CD4-positive, alpha-beta T cell treated with Interleukin-4 for 4 hours (primary cell): ENCODE data around the gene PEAK1.

Experiments
- DNase-seq: peaks from one replicate; pipeline ENCODE4 v3.0.0-alpha.2; 2020

The PEAK1 gene, protein sequence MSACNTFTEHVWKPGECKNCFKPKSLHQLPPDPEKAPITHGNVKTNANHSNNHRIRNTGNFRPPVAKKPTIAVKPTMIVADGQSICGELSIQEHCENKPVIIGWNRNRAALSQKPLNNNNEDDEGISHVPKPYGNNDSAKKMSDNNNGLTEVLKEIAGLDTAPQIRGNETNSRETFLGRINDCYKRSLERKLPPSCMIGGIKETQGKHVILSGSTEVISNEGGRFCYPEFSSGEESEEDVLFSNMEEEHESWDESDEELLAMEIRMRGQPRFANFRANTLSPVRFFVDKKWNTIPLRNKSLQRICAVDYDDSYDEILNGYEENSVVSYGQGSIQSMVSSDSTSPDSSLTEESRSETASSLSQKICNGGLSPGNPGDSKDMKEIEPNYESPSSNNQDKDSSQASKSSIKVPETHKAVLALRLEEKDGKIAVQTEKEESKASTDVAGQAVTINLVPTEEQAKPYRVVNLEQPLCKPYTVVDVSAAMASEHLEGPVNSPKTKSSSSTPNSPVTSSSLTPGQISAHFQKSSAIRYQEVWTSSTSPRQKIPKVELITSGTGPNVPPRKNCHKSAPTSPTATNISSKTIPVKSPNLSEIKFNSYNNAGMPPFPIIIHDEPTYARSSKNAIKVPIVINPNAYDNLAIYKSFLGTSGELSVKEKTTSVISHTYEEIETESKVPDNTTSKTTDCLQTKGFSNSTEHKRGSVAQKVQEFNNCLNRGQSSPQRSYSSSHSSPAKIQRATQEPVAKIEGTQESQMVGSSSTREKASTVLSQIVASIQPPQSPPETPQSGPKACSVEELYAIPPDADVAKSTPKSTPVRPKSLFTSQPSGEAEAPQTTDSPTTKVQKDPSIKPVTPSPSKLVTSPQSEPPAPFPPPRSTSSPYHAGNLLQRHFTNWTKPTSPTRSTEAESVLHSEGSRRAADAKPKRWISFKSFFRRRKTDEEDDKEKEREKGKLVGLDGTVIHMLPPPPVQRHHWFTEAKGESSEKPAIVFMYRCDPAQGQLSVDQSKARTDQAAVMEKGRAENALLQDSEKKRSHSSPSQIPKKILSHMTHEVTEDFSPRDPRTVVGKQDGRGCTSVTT (N-terminal part only)

DNA sequence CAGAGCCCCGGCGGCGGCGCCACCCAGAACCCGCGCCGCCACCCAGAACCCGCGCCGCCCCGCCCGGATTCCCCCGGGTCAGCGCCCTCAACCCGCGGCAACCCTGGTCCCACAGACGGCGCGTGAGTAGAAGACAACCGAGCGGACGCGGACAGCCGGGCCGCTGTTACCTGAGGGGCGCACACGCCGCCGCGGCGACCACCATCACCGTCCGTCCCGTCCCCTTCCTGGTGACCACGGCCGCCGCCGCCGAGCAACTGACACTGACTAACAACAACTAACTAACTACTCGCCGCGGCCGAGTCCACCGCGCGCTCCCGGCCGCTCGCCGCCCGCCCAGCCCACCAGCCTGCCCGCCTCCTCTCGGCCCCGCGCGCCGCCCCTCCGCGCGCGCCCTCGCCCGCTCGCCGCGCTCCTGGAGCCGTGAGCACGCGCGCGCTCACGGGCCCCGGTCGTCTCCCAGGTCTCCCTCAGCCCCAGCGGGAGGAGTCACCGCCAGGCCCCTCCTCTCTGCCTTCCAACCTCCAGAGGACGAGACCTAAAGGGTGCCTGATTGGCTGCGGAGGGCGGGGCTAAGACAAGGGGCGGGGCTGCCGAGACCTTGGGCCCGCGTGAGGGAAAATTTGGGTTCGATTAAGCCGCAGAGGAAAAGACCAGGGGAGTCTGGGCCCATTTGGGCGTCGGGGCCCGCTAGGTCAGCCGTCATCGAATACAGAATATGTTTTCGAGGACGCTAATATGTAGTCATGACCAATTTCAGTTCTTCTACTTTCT, at the start of gene PEAK1:
Gene PEAK1, minus strand, starts transcription at position 269 of the 774 bp plus-strand sequence. CDS start 238,178 bp downstream, outside the sequence.
- DNase-seq, result peak; percentile 99

DNA sequence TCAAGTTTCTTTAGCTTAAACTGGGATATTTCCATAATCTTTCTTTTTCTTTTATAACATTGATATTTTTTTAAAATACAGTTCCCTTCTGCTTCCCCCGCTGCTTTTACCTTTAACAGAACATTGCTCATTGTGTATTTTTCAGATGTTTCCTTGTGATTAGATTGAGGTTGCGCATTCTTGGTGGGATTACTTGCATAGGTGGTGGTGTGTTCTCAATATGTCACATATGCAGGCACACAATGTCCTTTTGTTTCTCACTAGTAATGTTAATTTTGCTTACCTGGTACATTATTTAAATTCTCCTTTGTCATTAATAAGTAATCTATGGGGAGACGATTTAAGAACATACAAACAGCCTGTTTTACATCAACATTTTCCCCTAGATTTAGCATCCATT, 49.0 kb upstream of the PEAK1 start:
- no peak for DNase-seq

DNA sequence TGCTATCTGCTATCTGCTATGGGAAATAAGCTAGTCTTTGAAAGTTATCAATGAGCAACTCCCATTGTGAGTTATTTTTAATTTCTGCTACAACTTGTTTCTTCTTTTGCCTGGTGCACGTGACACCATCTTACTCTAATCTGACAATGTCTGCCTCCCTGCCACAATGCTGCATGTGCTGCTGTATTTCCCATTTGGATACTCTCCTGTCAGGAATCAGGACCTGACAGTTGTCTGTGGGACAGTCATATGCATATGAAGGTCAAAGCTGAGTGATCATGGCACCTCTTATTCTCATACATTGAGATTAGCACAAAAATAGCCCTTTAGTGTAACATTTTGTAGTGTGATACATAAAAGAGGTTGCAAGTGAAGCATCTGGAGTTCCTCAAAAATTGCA, 46.6 kb upstream of the PEAK1 start:
- no peak for DNase-seq

DNA sequence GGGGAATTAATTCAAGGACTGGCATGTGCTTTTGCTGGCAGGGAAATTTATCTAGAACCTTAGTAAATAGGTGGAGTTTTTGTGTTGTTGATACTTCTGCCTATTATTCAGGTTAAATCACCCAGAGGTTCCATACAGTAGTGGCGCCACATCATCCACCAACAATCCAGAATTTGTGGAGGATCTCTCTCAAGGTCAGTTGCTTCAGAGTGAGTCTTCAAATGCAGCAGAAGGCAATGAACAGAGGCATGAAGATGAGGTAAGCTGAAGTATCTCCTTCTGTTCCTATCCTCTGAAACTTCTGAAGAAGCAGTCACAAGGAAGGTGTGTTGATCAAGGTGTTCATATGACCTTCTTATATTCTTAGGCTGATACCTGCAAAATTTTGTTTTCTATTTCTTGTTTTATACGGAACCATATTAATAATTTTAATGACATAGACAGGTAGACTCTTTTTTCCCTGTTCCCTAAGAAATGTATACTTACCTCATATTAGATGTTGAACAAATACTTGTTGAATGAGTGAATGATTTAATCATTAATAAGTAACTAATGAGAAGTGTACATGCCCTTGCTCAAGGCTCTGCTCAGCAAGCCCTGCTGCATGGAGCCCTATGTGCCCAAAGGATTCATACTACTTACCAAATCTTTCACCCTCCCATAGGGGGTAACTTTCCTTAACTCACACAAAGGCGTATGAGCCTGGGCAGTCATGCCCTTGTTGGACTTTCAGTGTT, 44.4 kb upstream of the PEAK1 start:
- DNase-seq, result no peak

DNA sequence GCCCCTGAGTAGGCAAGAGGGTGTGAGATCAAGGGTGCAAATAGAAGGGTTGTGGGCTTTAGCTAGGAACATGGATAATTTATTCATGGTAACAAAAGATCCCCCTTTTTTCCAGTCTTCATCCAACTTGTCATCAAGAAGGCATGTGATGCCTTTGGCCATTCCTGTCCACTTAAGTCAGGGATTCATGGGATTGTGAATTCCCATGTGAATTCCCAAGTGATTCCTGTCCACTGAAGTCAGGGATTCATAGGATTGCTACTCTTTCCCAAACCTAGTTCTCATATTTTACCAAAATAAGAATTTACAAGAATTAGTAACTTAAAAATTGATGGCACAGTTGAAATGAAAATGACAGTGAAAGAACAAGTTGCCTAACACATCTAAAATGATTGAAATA, 41.6 kb upstream of the PEAK1 start:
- no peak for DNase-seq

DNA sequence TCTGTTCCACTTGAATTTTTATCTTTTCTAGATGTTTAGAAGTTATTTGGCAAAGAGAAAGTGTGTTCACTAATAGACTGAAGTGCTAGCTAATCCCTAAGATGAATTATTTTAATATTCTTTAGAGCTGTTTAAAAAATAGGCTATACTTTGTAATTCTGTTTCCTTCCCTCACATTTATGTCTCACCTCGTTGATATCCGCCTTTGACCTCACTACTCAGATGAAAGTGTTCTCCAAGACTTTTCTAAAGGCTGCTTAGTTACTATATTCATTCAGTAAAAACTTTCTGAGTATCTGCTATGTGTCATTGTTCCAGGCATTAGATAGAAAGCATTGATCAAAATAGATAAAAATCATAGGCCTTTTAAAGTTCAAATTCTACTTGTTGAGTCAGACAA, 39.1 kb upstream of the PEAK1 start:
- DNase-seq, result no peak

DNA sequence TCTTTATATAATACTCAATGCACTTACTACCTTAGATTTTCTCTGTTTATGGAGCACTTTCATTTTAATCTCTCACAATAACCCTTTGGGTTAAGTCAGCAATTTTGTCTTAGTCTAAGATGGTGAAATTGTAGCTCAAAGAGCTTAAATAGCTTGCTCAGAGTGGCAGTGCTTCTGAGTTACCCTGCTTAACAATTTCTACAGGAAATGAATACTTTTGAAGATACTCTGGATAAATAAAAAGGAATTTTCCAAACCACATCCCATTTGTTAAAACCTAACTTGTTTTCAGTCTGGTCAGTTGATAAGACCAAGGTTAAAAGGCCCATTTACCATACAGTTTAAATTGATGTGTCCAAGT, 38.0 kb upstream of the PEAK1 start:
- no peak for DNase-seq

DNA sequence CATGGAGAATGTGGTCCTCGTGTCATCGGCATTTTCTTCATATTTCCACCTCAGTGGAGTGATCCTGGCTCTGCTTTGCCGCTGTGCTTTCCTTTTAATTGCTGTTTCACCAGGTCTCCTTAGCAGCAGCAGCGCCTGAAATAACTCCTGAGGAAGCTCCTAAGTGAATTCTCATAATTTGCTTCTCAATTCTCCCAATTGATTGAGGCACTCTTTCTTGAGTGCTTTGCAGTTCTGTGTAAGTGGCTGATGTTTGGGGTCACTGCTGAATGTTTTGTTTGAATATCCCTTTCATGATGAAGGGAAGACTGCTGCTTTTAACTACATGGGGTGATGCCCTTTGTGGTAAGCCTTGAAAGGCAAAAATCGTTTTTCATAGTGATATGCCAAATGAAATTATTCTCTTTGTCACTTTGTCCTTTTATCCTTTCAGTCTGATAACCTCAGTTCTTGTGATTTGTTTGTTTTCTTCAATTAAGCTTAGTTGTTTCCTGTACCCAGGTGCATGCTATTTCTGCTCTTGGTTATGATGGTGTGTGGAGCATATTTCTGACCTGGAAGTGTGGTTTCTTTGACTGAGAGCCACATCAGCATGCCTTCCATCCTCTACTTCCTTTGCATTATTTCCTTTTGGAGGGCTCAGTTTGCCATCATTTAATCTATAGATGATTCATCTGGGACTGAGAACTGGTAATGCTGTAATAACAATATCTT, 37.4 kb upstream of the PEAK1 start:
- no peak for DNase-seq

DNA sequence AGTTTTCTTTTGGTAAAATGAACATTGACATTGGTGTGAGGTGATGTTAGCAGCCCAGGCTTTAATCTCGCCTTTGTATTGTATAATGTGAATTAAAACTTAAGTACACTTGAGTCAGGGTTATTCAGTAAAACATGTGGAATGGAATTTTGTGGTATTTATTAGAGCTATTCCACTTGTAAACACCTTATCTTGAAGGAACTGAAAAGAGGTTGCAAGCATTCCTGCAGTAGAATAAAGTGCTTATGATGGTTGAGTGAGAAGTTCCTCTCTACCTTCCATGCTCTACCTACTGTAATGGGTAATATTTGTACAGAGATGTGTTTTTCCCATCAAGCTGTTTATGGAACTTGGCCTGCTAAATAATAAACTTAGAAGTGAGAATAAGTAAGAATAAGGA, 36.8 kb upstream of the PEAK1 start:
- DNase-seq, result no peak

DNA sequence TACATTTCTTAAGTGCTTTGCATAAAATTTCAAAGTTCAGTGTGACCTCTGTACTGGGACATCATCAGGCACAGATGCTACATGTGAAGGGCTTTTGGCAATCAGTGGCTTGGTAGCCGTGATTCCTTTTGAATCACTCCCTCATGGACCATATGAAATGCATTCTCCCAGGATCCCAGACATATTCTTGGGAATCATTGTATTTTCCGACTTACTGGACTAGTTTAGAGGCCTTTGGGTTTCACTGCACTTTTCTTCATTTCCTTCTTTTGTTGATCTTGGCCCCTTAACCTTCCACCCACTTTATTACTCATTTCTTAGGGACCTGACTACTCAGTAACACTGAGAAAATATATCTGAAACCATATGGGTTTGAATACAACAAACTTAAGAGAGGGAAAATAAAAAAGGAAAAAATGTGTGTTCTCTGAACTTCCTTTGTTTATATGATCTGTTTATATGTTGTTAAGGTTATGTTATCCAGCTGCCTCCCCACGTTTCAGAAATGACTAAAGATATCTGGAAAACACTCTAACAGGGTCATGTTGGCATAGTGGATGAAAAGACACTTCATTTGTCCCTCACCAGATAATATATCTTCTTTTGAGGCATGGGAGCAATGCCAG, 35.9 kb upstream of the PEAK1 start:
- DNase-seq, result no peak

DNA sequence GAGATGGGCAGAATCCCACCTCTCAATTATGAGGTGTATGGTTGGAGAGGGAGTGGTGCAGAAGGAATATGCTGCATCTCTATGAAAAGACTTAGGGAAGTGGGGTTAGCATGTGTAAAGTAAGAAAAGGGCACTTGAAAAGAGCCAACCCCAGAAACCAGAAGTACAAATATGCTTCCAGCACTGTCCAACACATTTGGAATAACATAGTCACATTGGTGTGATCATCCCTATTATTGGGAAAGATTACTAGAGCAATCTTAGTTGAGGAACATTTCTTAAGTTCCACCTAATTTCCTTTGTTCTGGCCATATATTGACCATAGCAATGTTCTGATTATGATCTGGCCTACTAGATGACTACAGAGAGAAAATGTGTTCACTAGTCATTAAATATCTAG, 35.0 kb upstream of the PEAK1 start:
- DNase-seq, result no peak

DNA sequence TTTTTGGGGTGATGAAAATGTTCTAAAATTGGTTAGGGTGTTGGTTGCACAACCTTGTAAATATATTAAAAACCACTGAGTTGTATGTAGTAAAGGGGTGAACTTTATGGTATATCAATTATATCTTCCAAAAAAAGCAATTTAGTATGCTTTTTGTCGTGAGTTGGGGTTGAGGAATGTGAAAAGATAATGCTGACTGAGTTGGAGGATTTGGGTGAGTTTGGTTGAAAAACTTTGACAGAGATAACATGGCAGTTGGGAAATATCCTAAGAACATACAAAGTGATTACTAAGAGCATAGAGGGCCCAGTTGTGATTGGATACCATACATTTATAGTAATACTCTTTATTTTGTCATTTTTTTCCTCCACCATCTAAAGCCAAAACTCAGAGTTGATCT, 34.4 kb upstream of the PEAK1 start:
- no peak for DNase-seq

DNA sequence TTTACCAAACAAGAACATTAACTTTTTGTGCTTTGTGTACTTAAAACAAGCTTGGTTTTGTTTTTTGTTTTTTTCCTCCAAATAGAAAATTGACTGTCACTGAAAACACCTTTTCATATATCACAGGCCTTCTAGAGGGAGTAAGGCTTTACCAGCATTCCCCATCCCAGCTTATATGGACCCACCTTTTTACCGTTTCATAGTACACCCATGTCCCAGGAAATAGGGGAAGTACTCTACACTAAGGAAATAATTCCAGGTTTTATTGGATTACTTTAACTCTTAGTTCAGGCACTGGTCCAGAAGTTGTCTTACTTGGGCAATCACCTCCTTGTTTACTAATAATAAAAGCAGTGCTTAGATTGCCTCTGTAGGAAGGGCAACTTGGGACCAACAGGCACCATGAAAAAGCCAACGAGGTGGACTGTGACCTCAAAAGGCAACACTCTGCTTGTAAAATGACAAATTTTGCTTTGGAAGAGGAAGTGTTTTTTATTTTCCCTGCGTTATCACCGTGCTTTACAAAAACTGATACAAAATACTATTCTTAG, 27.0 kb upstream of the PEAK1 start:
- no peak for DNase-seq

DNA sequence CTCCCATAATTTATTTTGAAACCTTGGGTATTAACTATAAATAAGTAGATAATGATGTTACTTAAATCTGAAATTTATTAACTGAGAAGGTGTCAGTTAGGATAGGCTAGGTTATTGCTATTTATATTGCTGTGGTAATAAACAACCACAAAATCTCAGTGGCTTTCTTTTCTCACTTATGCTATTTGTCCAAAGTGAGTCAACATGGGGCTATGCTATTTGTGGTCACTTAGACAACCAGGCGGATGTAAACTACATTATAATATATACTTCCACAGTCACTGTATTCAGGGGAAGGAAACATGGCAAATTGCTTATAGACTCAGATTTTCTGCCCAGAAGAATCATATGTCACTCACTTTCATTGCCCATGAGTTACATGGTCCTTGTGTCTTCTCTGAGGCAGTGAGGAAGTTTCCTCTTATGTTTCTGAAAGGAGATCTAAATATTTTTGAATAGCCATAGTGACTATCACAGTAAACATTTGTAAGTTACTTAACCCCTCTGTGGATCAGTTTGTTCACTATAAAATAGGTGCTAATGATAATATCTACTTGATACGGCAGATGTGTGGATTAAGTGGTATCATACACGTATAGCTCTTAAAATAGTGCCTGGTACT, 20.6 kb upstream of the PEAK1 start:
- DNase-seq, result no peak

DNA sequence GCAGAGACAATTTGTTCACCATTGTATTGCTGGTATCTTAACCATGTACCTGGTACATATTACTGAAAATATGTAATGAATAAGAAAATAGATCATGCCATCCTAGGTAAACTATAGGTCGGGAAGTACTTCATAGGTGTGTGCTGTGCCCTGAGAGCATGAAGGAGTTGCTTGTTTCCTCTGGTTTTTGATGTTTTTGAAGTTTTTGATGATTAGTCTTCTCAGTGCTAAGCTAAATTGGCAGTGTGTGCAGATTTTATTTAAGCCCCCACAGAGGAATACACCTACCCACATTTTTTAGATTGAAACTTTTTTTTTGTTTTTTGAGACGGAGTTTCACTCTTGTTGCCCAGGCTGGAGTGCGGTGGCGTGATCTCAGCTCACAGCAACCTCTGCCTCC, 17.4 kb upstream of the PEAK1 start:
- no peak for DNase-seq

DNA sequence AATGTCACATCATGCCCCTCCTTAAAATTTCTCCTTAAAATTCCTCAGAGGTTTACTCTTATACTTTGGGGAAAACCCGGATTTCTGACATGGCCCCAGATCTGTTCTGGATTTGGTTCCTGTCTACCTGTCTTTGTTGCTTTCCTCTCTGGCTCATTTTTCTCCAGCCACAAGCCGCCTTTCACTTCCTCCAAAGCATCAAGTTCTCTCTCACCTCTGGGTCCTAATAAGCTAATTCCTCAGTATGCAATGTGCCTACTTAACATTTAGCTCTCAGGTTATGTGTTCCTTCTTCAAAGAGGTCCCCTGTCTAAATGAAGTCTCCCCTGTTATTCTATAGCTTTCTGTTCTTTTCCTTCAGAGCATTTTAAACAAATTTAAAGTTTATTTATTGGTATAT, 16.9 kb upstream of the PEAK1 start:
- DNase-seq, result no peak

DNA sequence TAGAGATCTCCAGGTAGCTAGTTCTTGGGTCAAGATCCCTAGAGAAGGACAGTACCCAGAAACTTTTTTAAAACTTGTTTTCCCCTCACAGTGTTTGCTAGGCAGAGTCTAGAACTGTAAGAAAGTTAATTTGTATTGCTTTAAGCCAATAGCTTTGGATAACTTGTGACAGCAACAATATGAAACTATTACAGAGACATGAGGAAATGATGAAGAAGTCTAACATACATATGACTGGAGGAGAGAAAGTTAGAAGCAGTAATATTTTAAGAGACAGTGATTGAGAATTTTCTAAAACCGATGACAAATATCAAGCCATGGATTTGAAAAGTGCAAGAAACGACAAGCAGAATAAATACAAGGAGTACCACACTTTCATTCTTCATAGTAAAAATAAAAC, 10.7 kb upstream of the PEAK1 start:
- no peak for DNase-seq

DNA sequence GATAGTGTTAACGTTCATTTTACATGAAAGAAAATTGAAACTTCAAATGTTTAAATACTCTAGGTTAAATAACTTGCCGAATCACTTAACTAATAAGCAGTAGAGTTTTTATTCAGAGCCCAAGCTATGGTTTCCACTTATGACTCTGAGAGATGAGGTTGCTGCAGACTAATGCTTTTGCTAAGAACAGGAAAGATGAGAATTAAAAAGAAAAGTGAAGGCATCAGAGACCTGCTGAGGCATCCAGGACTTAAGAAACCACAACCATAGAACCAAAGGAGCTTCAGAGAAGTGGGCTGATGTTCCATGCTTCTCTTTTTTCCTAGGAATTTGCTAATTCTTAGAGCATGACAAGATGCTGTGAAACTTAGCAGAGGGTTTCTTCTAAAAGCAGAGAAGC, 10.3 kb upstream of the PEAK1 start:
- DNase-seq, result no peak

DNA sequence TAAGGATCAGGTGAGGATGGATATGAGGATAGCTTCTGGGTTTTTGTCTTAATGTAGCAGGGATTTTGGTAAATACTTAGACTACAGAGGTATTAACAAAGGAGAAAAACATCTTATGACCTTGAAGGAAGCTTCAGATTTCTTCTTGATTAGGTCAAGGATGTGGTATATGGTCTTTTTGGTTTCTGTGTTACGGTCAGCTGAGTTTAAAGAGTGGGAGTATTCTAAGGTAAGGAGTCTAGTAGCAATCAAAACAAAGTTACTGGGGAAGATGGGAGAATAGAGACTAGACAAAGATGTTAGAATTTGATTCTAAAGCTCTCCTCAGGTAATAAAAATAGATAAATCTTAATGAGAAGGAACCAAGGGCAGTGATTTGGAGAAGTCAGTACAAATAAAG, 7.0 kb upstream of the PEAK1 start:
- no peak for DNase-seq

DNA sequence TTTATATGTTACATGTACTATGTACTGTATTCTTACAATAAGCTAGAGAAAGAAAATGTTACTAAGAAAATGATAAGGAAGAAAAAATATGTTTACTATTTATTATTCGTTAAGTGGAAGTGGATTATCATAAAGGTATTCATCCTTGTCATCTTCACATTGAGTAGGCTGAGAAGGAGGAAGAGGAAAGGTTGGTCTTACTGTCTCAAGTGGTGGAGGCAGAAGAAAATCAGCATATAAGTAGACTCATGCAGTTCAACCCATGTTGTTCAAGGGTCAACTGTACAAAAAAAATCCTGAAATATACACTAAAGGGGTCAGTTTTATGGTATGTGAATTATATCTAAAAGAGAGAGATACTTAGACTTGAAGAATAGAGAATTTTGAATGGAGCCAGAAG, 6.5 kb upstream of the PEAK1 start:
- no peak for DNase-seq
